Upper lobe of left lung (tissue), 6 donors: ENCODE results near the gene ST3GAL6. TPM values are rescaled to one million over a fixed set of nuclear protein-coding genes. Genes with fewer than 3 reads are reported as not detected.

Experiments used
- ATAC-seq, 2 donors: fragments of 200-7000 bp; cut with Tn5 transposase; one replicate each; pipeline ENCODE4 v1.9.1; 2022; ENCODE audit warnings: mild to moderate bottlenecking in 2 of 2, moderate library complexity in 2 of 2; ENCODE audit not compliant: low FRiP score in 2 of 2
- DNase-seq, 2 donors: peaks; one replicate each; pipeline ENCODE4 v3.0.0-alpha.2; 2019 to 2020
- H3K27ac ChIP-seq, 4 donors: fragments of 200-600 bp; sonication (generic); one replicate each; pipeline ENCODE4 v1.5.1; 2016 to 2019
- H3K27me3 ChIP-seq, 4 donors: fragments of 200-600 bp; sonication (generic); one replicate each; pipeline ENCODE4 v1.5.1; 2017 to 2019
- H3K36me3 ChIP-seq, 4 donors: fragments of 200-600 bp; sonication (generic); one replicate each; pipeline ENCODE4 v1.5.1; 2016 to 2019
- H3K4me1 ChIP-seq, 4 donors: fragments of 200-600 bp; sonication (generic); one replicate each; pipeline ENCODE4 v1.5.1; 2018 to 2019
- H3K4me3 ChIP-seq, 4 donors: fragments of 200-600 bp; sonication (generic); one replicate each; pipeline ENCODE4 v1.5.1; 2017 to 2019; ENCODE audit warnings: mild to moderate bottlenecking in 2 of 4, moderate library complexity in 1 of 4
- H3K9me3 ChIP-seq, 4 donors: fragments of 200-600 bp; sonication (generic); one replicate each; pipeline ENCODE4 v1.5.1; 2018 to 2019
- EP300 ChIP-seq, 4 donors: sonication (generic); formaldehyde crosslinking; IDR thresholded peaks; one replicate each; pipeline ENCODE4 v1.5.1; 2017; ENCODE audit warnings: antibody characterized with exemption in 4 of 4, control low read depth in 2 of 4
- POLR2A ChIP-seq, 4 donors: fragments of 450-650 bp; IDR thresholded peaks; one replicate each; pipeline ENCODE4 v1.5.1; 2016 to 2017; ENCODE audit warnings: antibody characterized with exemption in 4 of 4, mild to moderate bottlenecking in 2 of 4
- POLR2AphosphoS5 ChIP-seq, 2 donors: sonication (generic); formaldehyde crosslinking; IDR thresholded peaks; one replicate each; pipeline ENCODE4 v1.5.1; 2017; ENCODE audit warnings: antibody characterized with exemption in 2 of 2
- WGBS, 2 donors: methylation state at CpG; one replicate each; pipeline ENCODE4 v1.1.5; 2017 to 2018; 5-methylcytosine and 5-hydroxymethylcytosine counted together
- total RNA-seq, 6 donors: library from RNA; depleted of rRNA in 4 of 6; stranded (reverse); fragments of >200 nt in 4 of 6; gene quantifications; one replicate each; pipeline versions ENCODE4 v1.1.0 to v1.2.1, GENCODE V29; 2016 to 2021
- TF ChIP-seq, protein P1 (sequence below), 6 experiments: fragments of 450-650 bp in 4 of 6; fragments of 200-600 bp in 2 of 6; sonication (generic) in 2 of 6; IDR thresholded peaks; one replicate each; pipeline ENCODE4 v1.5.1; 2016 to 2019; ENCODE audit warnings: antibody characterized with exemption in 6 of 6
- donor health status: DM: no; HTN: no; CAD: no; lungs with moderate emphysema.
- donor health status: DM: no; HTN: yes; CAD: no; lungs with severe emphysema.

The ST3GAL6 gene
- total RNA-seq, 6 donors from 2014 or later: 11.2 to 29.3 (median 24.5) TPM

DNA sequence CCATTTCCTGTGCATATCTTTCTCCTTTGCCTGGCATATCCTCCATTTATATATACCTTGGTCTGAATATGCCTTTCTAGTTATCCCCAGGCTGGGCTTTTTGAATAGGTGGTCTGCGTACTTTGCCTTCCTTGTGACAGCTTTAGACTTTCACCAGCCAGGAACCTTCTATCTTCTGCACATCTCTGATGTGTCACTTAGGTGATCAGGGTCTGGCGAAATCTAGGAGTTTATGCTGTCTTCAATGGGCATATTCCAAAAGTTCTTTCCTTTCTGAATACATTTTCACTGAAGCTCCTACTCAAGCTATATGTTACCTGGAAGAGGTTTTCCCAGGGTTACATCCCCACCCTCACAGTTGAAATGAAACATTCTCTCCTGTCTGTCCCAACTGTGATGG lies 27.8 kb upstream of the ST3GAL6 start:
- Histone ChIP-seq H3K9me3 (no peaks in the 10 kb centered on the region), H3K27ac (no peak overlapping the region), H3K4me3 (no peak overlapping the region), H3K4me1 (peaks cover 8 to 30% (median 9%) of the 10 kb centered on the region in 4 donors), H3K27me3 (no peaks in the 10 kb centered on the region), H3K36me3 (no peaks in the 10 kb centered on the region)
- DNase-seq (no peak), ATAC-seq (no peak)
- 90 to 92% methylated on average over 2 of the region's 2 CpGs for WGBS, 2 donors
- no peak for TF ChIP-seq EP300 (IDR thresholded peaks at IDR 0.05)
- TF ChIP-seq POLR2AphosphoS5 (IDR thresholded peaks at IDR 0.05): no peak

DNA sequence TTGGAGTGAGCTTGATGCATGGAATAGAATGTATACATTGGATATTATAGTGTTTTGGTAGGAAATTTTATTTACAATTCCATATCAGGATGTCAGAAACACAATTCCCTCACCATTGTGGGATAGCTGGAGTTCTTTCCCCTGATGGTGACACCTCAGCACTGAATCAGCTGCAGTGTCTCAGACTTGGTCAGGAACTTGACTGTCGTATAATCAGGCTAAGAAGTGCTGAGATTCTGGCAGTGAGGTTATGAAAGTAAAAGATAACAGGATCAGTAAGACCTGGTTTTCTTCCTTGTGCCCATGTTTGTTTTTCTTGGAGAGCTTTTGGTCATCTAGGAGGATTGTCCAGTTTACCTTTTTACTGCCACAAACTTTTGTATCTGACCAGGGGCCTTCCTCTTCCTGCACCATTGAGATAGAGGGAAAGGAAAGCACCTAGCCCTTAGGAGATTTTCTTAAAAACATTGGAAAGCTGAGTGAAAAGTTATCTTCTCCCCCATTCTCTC lies 27.3 kb upstream of the ST3GAL6 start:
- TF ChIP-seq, protein P1, sequence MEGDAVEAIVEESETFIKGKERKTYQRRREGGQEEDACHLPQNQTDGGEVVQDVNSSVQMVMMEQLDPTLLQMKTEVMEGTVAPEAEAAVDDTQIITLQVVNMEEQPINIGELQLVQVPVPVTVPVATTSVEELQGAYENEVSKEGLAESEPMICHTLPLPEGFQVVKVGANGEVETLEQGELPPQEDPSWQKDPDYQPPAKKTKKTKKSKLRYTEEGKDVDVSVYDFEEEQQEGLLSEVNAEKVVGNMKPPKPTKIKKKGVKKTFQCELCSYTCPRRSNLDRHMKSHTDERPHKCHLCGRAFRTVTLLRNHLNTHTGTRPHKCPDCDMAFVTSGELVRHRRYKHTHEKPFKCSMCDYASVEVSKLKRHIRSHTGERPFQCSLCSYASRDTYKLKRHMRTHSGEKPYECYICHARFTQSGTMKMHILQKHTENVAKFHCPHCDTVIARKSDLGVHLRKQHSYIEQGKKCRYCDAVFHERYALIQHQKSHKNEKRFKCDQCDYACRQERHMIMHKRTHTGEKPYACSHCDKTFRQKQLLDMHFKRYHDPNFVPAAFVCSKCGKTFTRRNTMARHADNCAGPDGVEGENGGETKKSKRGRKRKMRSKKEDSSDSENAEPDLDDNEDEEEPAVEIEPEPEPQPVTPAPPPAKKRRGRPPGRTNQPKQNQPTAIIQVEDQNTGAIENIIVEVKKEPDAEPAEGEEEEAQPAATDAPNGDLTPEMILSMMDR (IDR thresholded peaks at IDR 0.05): no peak
- TF ChIP-seq POLR2A (IDR thresholded peaks at IDR 0.05): no peak
- no peak for TF ChIP-seq POLR2AphosphoS5 (IDR thresholded peaks at IDR 0.05)
- TF ChIP-seq EP300 (IDR thresholded peaks at IDR 0.05): no peak
- DNase-seq (no peak), ATAC-seq (no peak)
- Histone ChIP-seq H3K9me3 (no peaks in the 10 kb centered on the region), H3K4me1 (peaks cover 8 to 30% (median 9%) of the 10 kb centered on the region in 4 donors), H3K27me3 (no peaks in the 10 kb centered on the region), H3K4me3 (no peak overlapping the region), H3K36me3 (no peaks in the 10 kb centered on the region), H3K27ac (no peak overlapping the region)
- WGBS, 2 donors: 52 to 59% methylated on average over 1 of the region's 1 CpG

DNA sequence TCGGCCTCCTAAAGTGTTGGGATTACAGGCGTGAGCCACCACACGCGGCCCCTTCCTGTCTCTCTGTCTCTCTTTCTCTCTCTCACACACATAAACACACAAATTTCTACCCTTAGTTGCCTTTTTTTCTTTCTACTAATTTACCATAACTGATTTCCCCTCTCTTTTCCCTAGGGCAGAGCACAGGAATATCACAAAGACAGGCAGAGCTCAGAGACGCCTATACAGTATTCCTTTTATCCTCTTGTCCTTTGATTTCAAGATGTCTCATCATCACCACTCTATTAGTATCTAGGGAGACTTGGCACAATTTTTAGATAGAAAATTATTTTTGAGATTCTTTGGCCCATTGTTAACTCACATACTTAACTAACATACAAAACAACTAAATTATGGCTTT lies 25.8 kb upstream of the ST3GAL6 start:
- ATAC-seq (no peak), DNase-seq (no peak)
- 98 to 99% methylated on average over 5 of the region's 5 CpGs for WGBS, 2 donors
- H3K4me3 ChIP-seq: no peak overlapping the region
- peaks cover 4 to 24% (median 11%) of the 10 kb centered on the region in 4 donors for H3K4me1 ChIP-seq
- TF ChIP-seq EP300 (IDR thresholded peaks at IDR 0.05): no peak
- TF ChIP-seq, protein P1 (IDR thresholded peaks at IDR 0.05): no peak
- TF ChIP-seq POLR2A (IDR thresholded peaks at IDR 0.05): no peak
- TF ChIP-seq POLR2AphosphoS5 (IDR thresholded peaks at IDR 0.05): no peak
- H3K27me3 ChIP-seq: no peaks in the 10 kb centered on the region
- no peak overlapping the region for H3K27ac ChIP-seq
- H3K36me3 ChIP-seq: no peaks in the 10 kb centered on the region
- no peaks in the 10 kb centered on the region for H3K9me3 ChIP-seq

DNA sequence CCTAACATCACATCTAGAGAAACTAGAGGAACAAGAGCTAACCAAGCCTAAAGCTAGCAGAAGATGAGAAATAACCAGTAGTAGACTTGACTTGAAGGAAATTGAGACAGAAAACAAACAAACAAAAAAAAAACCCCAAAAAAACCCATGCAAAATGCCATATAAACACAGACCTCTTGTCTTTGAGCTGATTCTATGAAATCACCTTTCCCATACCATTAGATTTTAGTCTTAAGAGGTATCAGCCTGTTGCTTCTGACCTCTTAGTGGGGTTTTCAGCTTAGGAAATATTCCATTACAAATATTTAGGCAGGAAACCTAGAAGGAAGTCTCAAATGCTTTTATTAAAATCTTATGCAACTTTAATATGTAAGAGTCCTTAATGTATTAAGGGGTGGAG lies 23.9 kb upstream of the ST3GAL6 start:
- ATAC-seq (no peak), DNase-seq (no peak)
- Histone ChIP-seq H3K4me3 (no peak overlapping the region), H3K27ac (no peak overlapping the region), H3K4me1 (peaks cover 0 to 14% (median 6%) of the 10 kb centered on the region in 4 donors), H3K36me3 (no peaks in the 10 kb centered on the region), H3K27me3 (no peaks in the 10 kb centered on the region), H3K9me3 (no peaks in the 10 kb centered on the region)
- no peak for TF ChIP-seq POLR2AphosphoS5 (IDR thresholded peaks at IDR 0.05)
- TF ChIP-seq, protein P1 (IDR thresholded peaks at IDR 0.05): no peak
- no peak for TF ChIP-seq POLR2A (IDR thresholded peaks at IDR 0.05)
- TF ChIP-seq EP300 (IDR thresholded peaks at IDR 0.05): no peak

DNA sequence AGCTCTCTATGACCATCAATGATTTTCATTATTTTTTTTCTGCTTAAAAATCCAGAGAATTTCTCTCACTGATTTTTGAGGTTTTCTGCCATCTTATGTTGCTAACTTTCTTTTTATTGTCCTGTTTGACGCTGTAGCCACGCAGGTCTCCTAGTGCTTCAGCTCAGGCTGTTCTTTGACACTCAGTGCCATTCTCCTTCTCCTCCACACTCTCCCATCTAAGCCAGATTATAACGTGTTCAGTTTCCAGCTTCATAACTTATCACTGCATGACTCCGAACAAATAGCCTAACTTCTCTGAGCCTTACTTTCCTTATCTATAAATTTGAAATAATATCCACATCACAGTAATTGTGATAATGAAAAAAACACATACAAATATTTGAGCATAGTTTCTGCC lies 22.8 kb upstream of the ST3GAL6 start:
- H3K4me1 ChIP-seq: peaks cover 0 to 11% (median 2%) of the 10 kb centered on the region in 4 donors
- WGBS, 2 donors: 68 to 69% methylated on average over 4 of the region's 4 CpGs
- ATAC-seq (no peak), DNase-seq (no peak)
- TF ChIP-seq POLR2A (IDR thresholded peaks at IDR 0.05) (no peak), EP300 (IDR thresholded peaks at IDR 0.05) (no peak), POLR2AphosphoS5 (IDR thresholded peaks at IDR 0.05) (no peak)
- TF ChIP-seq, protein P1 (IDR thresholded peaks at IDR 0.05): no peak
- H3K4me3 ChIP-seq: no peak overlapping the region
- H3K36me3 ChIP-seq: no peaks in the 10 kb centered on the region
- no peaks in the 10 kb centered on the region for H3K9me3 ChIP-seq
- no peaks in the 10 kb centered on the region for H3K27me3 ChIP-seq
- no peak overlapping the region for H3K27ac ChIP-seq
